ENCODE measurements around the gene ROR1.

- TF ChIP-seq MYC (IDR thresholded peaks at IDR 0.05; ENCODE audit: insufficient read depth, insufficient read length, insufficient replicate concordance, low read length, severe bottlenecking), result no peak
- no peak for TF ChIP-seq CHD2 (IDR thresholded peaks at IDR 0.05; ENCODE audit: borderline replicate concordance, low read depth, low read length)
- TF ChIP-seq E2F4 (IDR thresholded peaks at IDR 0.05; ENCODE audit: low read depth, low read length), result no peak
Observed at GRCh38 chr1:63772201-63772600, 1.6 kb upstream of the ROR1 start.
